Hepatocyte (in vitro differentiated cells): Measurements from ENCODE around the gene CATSPERD. TPM values are rescaled to one million over a fixed set of nuclear protein-coding genes. Genes with fewer than 3 reads are reported as not detected.

ENCODE experiments used
- DNase-seq: peaks from one replicate; pipeline ENCODE4 v3.0.0-alpha.2; 2016; ENCODE audit warnings: low spot score
- H2AFZ ChIP-seq: fragments of 200-600 bp; sonication (generic); 2 replicates; pipeline ENCODE4 v1.6.0; 2016; ENCODE audit warnings: antibody characterized with exemption, mild to moderate bottlenecking
- H3K27ac ChIP-seq: fragments of 200-600 bp; sonication (generic); 2 replicates; pipeline ENCODE4 v1.5.1; 2016; ENCODE audit warnings: mild to moderate bottlenecking
- H3K27me3 ChIP-seq: fragments of 200-600 bp; sonication (generic); 2 replicates; pipeline ENCODE4 v1.6.1; 2016
- H3K36me3 ChIP-seq: fragments of 200-600 bp; sonication (generic); replicated peaks from 2 replicates; pipeline ENCODE4 v1.5.1; 2016; ENCODE audit warnings: low read depth; ENCODE audit not compliant: insufficient read depth
- H3K4me1 ChIP-seq: fragments of 200-600 bp; sonication (generic); 2 replicates; pipeline ENCODE4 v1.5.1; 2016; ENCODE audit warnings: mild to moderate bottlenecking, moderate library complexity; ENCODE audit not compliant: insufficient read depth
- H3K4me2 ChIP-seq: fragments of 200-600 bp; sonication (generic); 2 replicates; pipeline ENCODE4 v1.6.0; 2016
- H3K4me3 ChIP-seq: fragments of 200-600 bp; sonication (generic); 2 replicates; pipeline ENCODE4 v1.5.1; 2016; ENCODE audit warnings: mild to moderate bottlenecking
- H3K79me2 ChIP-seq: fragments of 200-600 bp; sonication (generic); 2 replicates; pipeline ENCODE4 v1.6.0; 2017; ENCODE audit warnings: mild to moderate bottlenecking
- H3K9me2 ChIP-seq: fragments of 200-600 bp; sonication (generic); replicated peaks from 2 replicates; pipeline ENCODE4 v1.6.0; 2017; ENCODE audit warnings: mild to moderate bottlenecking; ENCODE audit not compliant: insufficient read depth
- H3K9me3 ChIP-seq: fragments of 200-600 bp; sonication (generic); 2 replicates; pipeline ENCODE4 v1.5.1; 2016; ENCODE audit warnings: low read depth, mild to moderate bottlenecking
- H4K20me1 ChIP-seq: fragments of 200-600 bp; sonication (generic); 2 replicates; pipeline ENCODE4 v1.6.0; 2016; ENCODE audit warnings: mild to moderate bottlenecking; ENCODE audit not compliant: insufficient read depth, poor library complexity, severe bottlenecking
- EZH2 ChIP-seq: fragments of 200-600 bp; sonication (generic); IDR thresholded peaks from 2 replicates; pipeline ENCODE4 v1.6.1; 2016; ENCODE audit warnings: antibody characterized with exemption, mild to moderate bottlenecking, borderline replicate concordance
- EZH2phosphoT487 ChIP-seq: fragments of 200-600 bp; sonication (generic); IDR thresholded peaks from one replicate; pipeline ENCODE4 v1.6.1; 2018; ENCODE audit warnings: antibody characterized with exemption, mild to moderate bottlenecking, low read depth, moderate library complexity; ENCODE audit not compliant: unreplicated experiment, severe bottlenecking
- WGBS: methylation state at CpG from one replicate; pipeline ENCODE4 v1.1.6; 2016; ENCODE audit warnings: low lambda C conversion rate; ENCODE audit errors: missing lambda C conversion rate; 5-methylcytosine and 5-hydroxymethylcytosine counted together
- polyA plus RNA-seq: library from polyadenylated mRNA; unstranded; fragments of >200 nt; fragmentation: Nextera tagmentation; extraction: Ambion mirVana; gene quantifications from 2 replicates; pipeline ENCODE4 v1.2.1, GENCODE V29; 2016
- total RNA-seq: library from RNA; depleted of rRNA; stranded (reverse); fragments of >200 nt; gene quantifications from 2 replicates; pipeline ENCODE4 v1.2.3, GENCODE V29; 2014
- TF ChIP-seq, protein P1 (sequence below): fragments of 200-600 bp; sonication (generic); IDR thresholded peaks from 2 replicates; pipeline ENCODE4 v1.5.1; 2016; ENCODE audit warnings: antibody characterized with exemption, mild to moderate bottlenecking; ENCODE audit not compliant: poor library complexity

The CATSPERD gene
- total and polyA plus RNA-seq, 2 experiments from 2014 or later = not detected

DNA sequence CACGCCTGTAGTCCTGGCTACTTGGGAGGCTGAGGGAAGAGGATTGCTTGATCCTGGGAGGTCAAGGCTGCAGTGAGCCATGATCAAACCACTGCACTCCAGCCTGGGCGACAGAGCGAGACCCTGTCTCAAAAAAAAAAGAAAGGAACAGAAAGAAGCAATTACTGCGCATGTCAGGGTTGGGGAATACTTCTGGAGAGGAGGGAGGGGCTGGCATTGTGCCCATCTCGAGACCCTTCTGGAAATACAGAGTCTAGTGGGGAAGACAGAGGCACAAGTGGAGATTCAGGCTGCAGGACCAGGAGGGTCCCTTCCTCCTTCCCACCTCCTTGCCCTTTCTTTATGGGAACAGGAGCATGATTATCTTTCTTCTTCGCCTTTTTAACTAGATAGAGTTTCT lies 33.3 kb downstream of the CATSPERD start:
- H2AFZ ChIP-seq = no peak overlapping the region
- H3K79me2 ChIP-seq = no peaks in the 10 kb centered on the region
- no peaks in the 10 kb centered on the region for H4K20me1 ChIP-seq
- H3K27me3 ChIP-seq = no peaks in the 10 kb centered on the region
- H3K4me1 ChIP-seq = no peaks in the 10 kb centered on the region
- 94% methylated on average over 6 of the region's 6 CpGs for whole genome bisulfite sequencing
- H3K4me2 ChIP-seq = no peak overlapping the region
- no peak overlapping the region for H3K27ac ChIP-seq
- H3K4me3 ChIP-seq = no peak overlapping the region
- H3K9me2 ChIP-seq = no peaks in the 10 kb centered on the region
- H3K9me3 ChIP-seq = no peaks in the 10 kb centered on the region
- no peaks in the 10 kb centered on the region for H3K36me3 ChIP-seq
- TF ChIP-seq EZH2phosphoT487 (no peak), EZH2 (no peak)
- TF ChIP-seq, protein P1, sequence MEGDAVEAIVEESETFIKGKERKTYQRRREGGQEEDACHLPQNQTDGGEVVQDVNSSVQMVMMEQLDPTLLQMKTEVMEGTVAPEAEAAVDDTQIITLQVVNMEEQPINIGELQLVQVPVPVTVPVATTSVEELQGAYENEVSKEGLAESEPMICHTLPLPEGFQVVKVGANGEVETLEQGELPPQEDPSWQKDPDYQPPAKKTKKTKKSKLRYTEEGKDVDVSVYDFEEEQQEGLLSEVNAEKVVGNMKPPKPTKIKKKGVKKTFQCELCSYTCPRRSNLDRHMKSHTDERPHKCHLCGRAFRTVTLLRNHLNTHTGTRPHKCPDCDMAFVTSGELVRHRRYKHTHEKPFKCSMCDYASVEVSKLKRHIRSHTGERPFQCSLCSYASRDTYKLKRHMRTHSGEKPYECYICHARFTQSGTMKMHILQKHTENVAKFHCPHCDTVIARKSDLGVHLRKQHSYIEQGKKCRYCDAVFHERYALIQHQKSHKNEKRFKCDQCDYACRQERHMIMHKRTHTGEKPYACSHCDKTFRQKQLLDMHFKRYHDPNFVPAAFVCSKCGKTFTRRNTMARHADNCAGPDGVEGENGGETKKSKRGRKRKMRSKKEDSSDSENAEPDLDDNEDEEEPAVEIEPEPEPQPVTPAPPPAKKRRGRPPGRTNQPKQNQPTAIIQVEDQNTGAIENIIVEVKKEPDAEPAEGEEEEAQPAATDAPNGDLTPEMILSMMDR = no peak
- no peak for DNase-seq

DNA sequence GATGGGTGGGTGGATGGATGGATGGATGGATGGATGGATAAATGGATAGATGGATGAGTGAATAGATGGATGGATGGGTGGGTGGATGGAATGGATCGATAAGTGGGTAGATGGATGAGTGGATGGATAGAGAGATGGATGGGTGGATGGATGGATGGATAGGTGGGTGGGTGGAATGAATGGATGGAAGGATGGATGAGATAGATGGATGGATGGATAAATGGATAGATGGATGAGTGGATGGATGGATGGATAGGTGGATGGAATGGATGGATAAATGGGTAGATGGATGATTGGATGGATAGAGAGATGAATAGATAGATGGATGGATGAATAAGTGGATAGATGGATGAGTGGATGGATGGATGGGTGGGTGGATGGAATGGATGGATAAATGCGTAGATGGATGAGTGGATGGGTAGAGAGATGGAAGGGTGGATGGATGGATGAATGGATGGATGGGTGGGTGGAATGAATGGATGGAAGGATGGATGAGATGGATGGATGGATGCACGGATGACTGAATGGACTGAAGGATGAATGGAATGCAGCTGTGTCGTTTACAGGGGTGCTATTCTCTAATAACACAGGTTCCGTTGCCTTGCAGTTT lies 42.3 kb downstream of the CATSPERD start:
- H3K36me3 ChIP-seq = no peaks in the 10 kb centered on the region
- TF ChIP-seq, protein P1 = no peak
- TF ChIP-seq EZH2 (no peak), EZH2phosphoT487 (no peak)
- H3K79me2 ChIP-seq = no peaks in the 10 kb centered on the region
- H3K27me3 ChIP-seq = no peaks in the 10 kb centered on the region
- H3K27ac ChIP-seq = no peak overlapping the region
- no peaks in the 10 kb centered on the region for H4K20me1 ChIP-seq
- WGBS = 90% methylated on average over 5 of the region's 5 CpGs
- H3K9me2 ChIP-seq = no peaks in the 10 kb centered on the region
- H3K4me3 ChIP-seq = no peak overlapping the region
- no peaks in the 10 kb centered on the region for H3K4me1 ChIP-seq
- no peak for DNase-seq
- no peak overlapping the region for H3K4me2 ChIP-seq
- no peak overlapping the region for H2AFZ ChIP-seq
- no peaks in the 10 kb centered on the region for H3K9me3 ChIP-seq

DNA sequence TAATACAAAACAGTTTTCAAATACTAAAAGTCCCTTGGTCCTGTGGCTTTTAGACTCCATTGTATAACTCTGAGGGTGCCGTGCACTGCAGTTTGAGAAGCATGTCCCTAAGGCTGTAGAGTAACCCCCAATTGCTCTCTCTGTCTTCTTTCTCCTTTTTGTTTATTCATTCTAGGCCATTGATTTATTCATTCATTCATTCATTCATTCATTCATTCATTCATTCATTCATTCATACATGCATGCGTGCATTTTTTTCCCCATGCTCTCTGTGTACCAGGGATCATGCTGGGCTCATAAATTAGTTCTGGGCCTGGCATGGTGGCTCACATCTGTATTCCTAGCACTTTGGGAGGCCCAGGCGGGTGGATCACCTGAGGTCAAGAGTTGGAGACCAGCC lies 44.8 kb downstream of the CATSPERD start:
- Histone ChIP-seq H3K9me2 (no peaks in the 10 kb centered on the region), H3K27me3 (no peaks in the 10 kb centered on the region), H3K36me3 (no peaks in the 10 kb centered on the region), H2AFZ (no peak overlapping the region), H3K4me2 (no peak overlapping the region), H3K9me3 (no peaks in the 10 kb centered on the region), H3K4me1 (no peaks in the 10 kb centered on the region), H3K79me2 (no peaks in the 10 kb centered on the region), H3K27ac (no peak overlapping the region), H3K4me3 (no peak overlapping the region), H4K20me1 (no peaks in the 10 kb centered on the region)
- DNase-seq = no peak
- 95% methylated on average over 3 of the region's 3 CpGs for WGBS
- TF ChIP-seq, protein P1 = no peak

DNA sequence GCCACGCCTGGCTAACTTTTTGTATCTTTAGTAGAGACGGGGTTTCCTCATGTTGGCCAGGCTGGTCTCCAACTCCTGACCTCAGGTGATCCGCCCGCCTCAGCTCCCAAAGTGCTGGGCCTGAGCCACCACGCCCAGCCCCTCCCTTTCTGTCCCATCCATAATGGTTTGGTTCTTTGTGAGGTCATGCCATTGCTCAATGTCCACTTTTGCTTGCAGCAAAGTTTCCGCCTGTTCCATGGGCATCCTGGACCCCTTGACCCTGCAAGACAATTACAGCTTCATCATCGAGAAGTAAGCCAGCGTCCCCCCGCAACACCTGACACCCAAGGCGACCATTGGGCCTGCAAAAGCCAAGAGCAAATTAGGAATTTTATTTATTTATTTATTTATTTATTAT lies 47.5 kb downstream of the CATSPERD start:
- Histone ChIP-seq H3K4me3 (no peak overlapping the region), H3K79me2 (no peaks in the 10 kb centered on the region), H3K4me2 (no peak overlapping the region), H3K9me2 (no peaks in the 10 kb centered on the region), H2AFZ (no peak overlapping the region), H4K20me1 (no peaks in the 10 kb centered on the region), H3K9me3 (no peaks in the 10 kb centered on the region), H3K36me3 (no peaks in the 10 kb centered on the region), H3K27me3 (no peaks in the 10 kb centered on the region), H3K4me1 (no peaks in the 10 kb centered on the region), H3K27ac (no peak overlapping the region)
- TF ChIP-seq EZH2 (no peak), EZH2phosphoT487 (no peak)
- TF ChIP-seq, protein P1 = no peak
- 96% methylated on average over 10 of the region's 10 CpGs for WGBS
- no peak for DNase-seq
